Smooth muscle cell (in vitro differentiated cells): ENCODE measurements around the gene RRAD. TPM values are rescaled to one million over a fixed set of nuclear protein-coding genes. Genes with fewer than 3 reads are reported as not detected.

ENCODE experiments used
- DNase-seq: peaks from one replicate; lab custom pipeline; 2025; ENCODE audit not compliant: unreplicated experiment; lab: John Stamatoyannopoulos, UW
- H2AFZ ChIP-seq: fragments of 200-600 bp; sonication (generic); 2 replicates; pipeline ENCODE4 v1.6.0; 2016; ENCODE audit warnings: antibody characterized with exemption, low read depth, mild to moderate bottlenecking
- H3F3A ChIP-seq: fragments of 200-600 bp; sonication (generic); 2 replicates; pipeline ENCODE4 v1.6.0; 2017; ENCODE audit warnings: antibody characterized with exemption, low read depth
- H3K27ac ChIP-seq: fragments of 200-600 bp; sonication (generic); 2 replicates; pipeline ENCODE4 v1.5.1; 2016; ENCODE audit warnings: low read depth, mild to moderate bottlenecking
- H3K27me3 ChIP-seq: fragments of 200-600 bp; sonication (generic); 2 replicates; pipeline ENCODE4 v1.6.1; 2016; ENCODE audit warnings: low read depth, mild to moderate bottlenecking
- H3K36me3 ChIP-seq: fragments of 200-600 bp; sonication (generic); 2 replicates; pipeline ENCODE4 v1.5.1; 2016; ENCODE audit warnings: low read depth
- H3K4me1 ChIP-seq: fragments of 200-600 bp; sonication (generic); 2 replicates; pipeline ENCODE4 v1.5.1; 2016; ENCODE audit warnings: low read depth
- H3K4me2 ChIP-seq: fragments of 200-600 bp; sonication (generic); 2 replicates; pipeline ENCODE4 v1.6.0; 2016; ENCODE audit warnings: mild to moderate bottlenecking
- H3K4me3 ChIP-seq: fragments of 200-600 bp; sonication (generic); 2 replicates; pipeline ENCODE4 v1.5.1; 2016; ENCODE audit warnings: mild to moderate bottlenecking
- H3K79me2 ChIP-seq: fragments of 200-600 bp; sonication (generic); 2 replicates; pipeline ENCODE4 v1.6.0; 2016; ENCODE audit warnings: low read depth, mild to moderate bottlenecking
- H3K9ac ChIP-seq: fragments of 200-600 bp; sonication (generic); 2 replicates; pipeline ENCODE4 v1.6.0; 2016; ENCODE audit warnings: low read depth
- H3K9me3 ChIP-seq: fragments of 200-600 bp; sonication (generic); replicated peaks from 2 replicates; pipeline ENCODE4 v1.5.1; 2016; ENCODE audit warnings: low read depth
- H4K20me1 ChIP-seq: fragments of 200-600 bp; sonication (generic); 2 replicates; pipeline ENCODE4 v1.6.0; 2016; ENCODE audit warnings: low read depth
- CTCF ChIP-seq: fragments of 200-600 bp; sonication (generic); IDR thresholded peaks from 2 replicates; pipeline ENCODE4 v1.5.1; 2017; ENCODE audit warnings: borderline replicate concordance, mild to moderate bottlenecking, antibody characterized with exemption; ENCODE audit not compliant: insufficient read depth, poor library complexity, severe bottlenecking
- WGBS: methylation state at CpG from one replicate; pipeline ENCODE4 v1.1.7; 2016; ENCODE audit warnings: low lambda C conversion rate; 5-methylcytosine and 5-hydroxymethylcytosine counted together
- polyA plus RNA-seq: library from polyadenylated mRNA; unstranded; fragments of >200 nt; fragmentation: Nextera tagmentation; extraction: Ambion mirVana; gene quantifications from 2 replicates; pipeline ENCODE4 v1.2.1, GENCODE V29; 2016
- total RNA-seq: library from RNA; depleted of rRNA; stranded (reverse); fragments of >200 nt; gene quantifications from 2 replicates; pipeline ENCODE4 v1.2.3, GENCODE V29; 2014

The RRAD gene
- total and polyA plus RNA-seq, 2 experiments from 2014 or later = 7.6 to 27.5 TPM

- Histone ChIP-seq H3K27me3 (no peaks in the 10 kb centered on the region), H3K4me3 (no peak overlapping the region), H3K4me1 (no peaks in the 10 kb centered on the region), H2AFZ (no peak overlapping the region), H3F3A (no peaks in the 10 kb centered on the region), H3K9me3 (no peaks in the 10 kb centered on the region), H3K9ac (no peak overlapping the region), H3K79me2 (no peaks in the 10 kb centered on the region), H4K20me1 (peaks cover 5% of the 10 kb centered on the region), H3K4me2 (no peak overlapping the region), H3K36me3 (no peaks in the 10 kb centered on the region), H3K27ac (no peak overlapping the region)
- 98% methylated on average over 6 of the region's 6 CpGs for WGBS
- TF ChIP-seq CTCF = no peak
- DNase-seq = no peak
Measured at GRCh38 chr16:66891797-66892196, 33.5 kb downstream of the RRAD start.

- H3F3A ChIP-seq = no peaks in the 10 kb centered on the region
- H2AFZ ChIP-seq = no peak overlapping the region
- H3K79me2 ChIP-seq = no peaks in the 10 kb centered on the region
- no peak overlapping the region for H3K4me2 ChIP-seq
- DNase-seq = no peak
- peaks cover 9% of the 10 kb centered on the region for H4K20me1 ChIP-seq
- no peak for TF ChIP-seq CTCF
- over 99% methylated on average over 4 of the region's 4 CpGs for WGBS
- H3K9ac ChIP-seq = no peak overlapping the region
- no peaks in the 10 kb centered on the region for H3K36me3 ChIP-seq
- H3K4me1 ChIP-seq = no peaks in the 10 kb centered on the region
- H3K27me3 ChIP-seq = no peaks in the 10 kb centered on the region
- no peaks in the 10 kb centered on the region for H3K9me3 ChIP-seq
- H3K4me3 ChIP-seq = no peak overlapping the region
- H3K27ac ChIP-seq = no peak overlapping the region
Measured at GRCh38 chr16:66891360-66891759, 34.0 kb downstream of the RRAD start.

GRCh38 chr16:66890799-66891198 lies 34.5 kb downstream of the RRAD start:
- H3K9ac ChIP-seq = no peak overlapping the region
- no peaks in the 10 kb centered on the region for H3K79me2 ChIP-seq
- no peak overlapping the region for H3K27ac ChIP-seq
- H3K4me1 ChIP-seq = no peaks in the 10 kb centered on the region
- H3K4me2 ChIP-seq = no peak overlapping the region
- no peaks in the 10 kb centered on the region for H3F3A ChIP-seq
- no peaks in the 10 kb centered on the region for H3K27me3 ChIP-seq
- WGBS = 90% methylated on average over 2 of the region's 2 CpGs
- DNase-seq = no peak
- H3K36me3 ChIP-seq = no peaks in the 10 kb centered on the region
- no peak overlapping the region for H3K4me3 ChIP-seq
- peaks cover 15% of the 10 kb centered on the region for H4K20me1 ChIP-seq
- no peak overlapping the region for H2AFZ ChIP-seq
- no peaks in the 10 kb centered on the region for H3K9me3 ChIP-seq
- TF ChIP-seq CTCF = no peak

GRCh38 chr16:66889622-66890021 lies 35.7 kb downstream of the RRAD start:
- no peaks in the 10 kb centered on the region for H3F3A ChIP-seq
- no peaks in the 10 kb centered on the region for H3K27me3 ChIP-seq
- no peaks in the 10 kb centered on the region for H3K4me1 ChIP-seq
- no peaks in the 10 kb centered on the region for H3K36me3 ChIP-seq
- H3K4me2 ChIP-seq = no peak overlapping the region
- H3K79me2 ChIP-seq = no peaks in the 10 kb centered on the region
- no peak for DNase-seq
- H4K20me1 ChIP-seq = peaks cover 22% of the 10 kb centered on the region
- no peak overlapping the region for H3K9ac ChIP-seq
- WGBS = 89% methylated on average over 4 of the region's 4 CpGs
- no peak for TF ChIP-seq CTCF
- H3K4me3 ChIP-seq = no peak overlapping the region
- no peaks in the 10 kb centered on the region for H3K9me3 ChIP-seq
- H3K27ac ChIP-seq = no peak overlapping the region
- no peak overlapping the region for H2AFZ ChIP-seq
